CD4-positive, alpha-beta memory T cell (primary cell): Measurements from ENCODE around the gene PRKCQ. TPM values are rescaled to one million over a fixed set of nuclear protein-coding genes. Genes with fewer than 3 reads are reported as not detected.

ENCODE experiments used
- CTCF ChIA-PET: fragments of 350-600 bp; sonication (Branson Sonifier 250); formaldehyde crosslinking; loops from one replicate; lab custom pipeline; 2021; ENCODE audit warnings: inconsistent platforms; ENCODE audit not compliant: partially characterized antibody; lab: Charles Lee
- POLR2A ChIA-PET: fragments of 350-600 bp; sonication (Branson Sonifier 250); formaldehyde crosslinking; loops from one replicate; lab custom pipeline; 2021; ENCODE audit not compliant: partially characterized antibody; lab: Charles Lee
- DNase-seq, 5 donors: peaks; one replicate each; pipeline versions ENCODE4 v3.0.0 to v3.0.0-alpha.2; 2020 to 2022; ENCODE audit warnings: mixed read lengths in 1 of 5
- H3K27ac ChIP-seq: one replicate; pipeline ENCODE4 v1.7.0; 2013; ENCODE audit warnings: low read depth, low read length
- H3K27me3 ChIP-seq: 2 replicates; pipeline ENCODE4 v1.7.0; 2013; ENCODE audit warnings: mild to moderate bottlenecking, low read length, moderate library complexity; ENCODE audit not compliant: insufficient read depth
- H3K36me3 ChIP-seq: 2 replicates; pipeline ENCODE4 v1.7.0; 2013; ENCODE audit warnings: mild to moderate bottlenecking, low read length, moderate library complexity; ENCODE audit not compliant: insufficient read depth
- H3K4me1 ChIP-seq: 2 replicates; pipeline ENCODE4 v1.7.0; 2013; ENCODE audit warnings: mild to moderate bottlenecking, low read length, moderate library complexity; ENCODE audit not compliant: insufficient read depth
- H3K4me3 ChIP-seq, 2 donors: one replicate each; pipeline ENCODE4 v1.7.0; 2013; ENCODE audit warnings: low read length in 2 of 2, mild to moderate bottlenecking in 1 of 2
- H3K9me3 ChIP-seq, 2 donors: one replicate each; pipeline ENCODE4 v1.7.0; 2013; ENCODE audit warnings: low read length in 2 of 2, control low read depth in 1 of 2; ENCODE audit not compliant: control insufficient read depth in 1 of 2
- H3K27ac Mint-ChIP-seq, 7 donors: one replicate each; pipeline ENCODE4 v1.8.0; 2020 to 2021; ENCODE audit warnings: mixed read lengths in 7 of 7, mild to moderate bottlenecking in 6 of 7, inconsistent platforms in 3 of 7, moderate library complexity in 3 of 7
- H3K27me3 Mint-ChIP-seq, 2 donors: one replicate each; pipeline ENCODE4 v1.8.0; 2020 to 2021; ENCODE audit warnings: mixed read lengths in 2 of 2
- H3K36me3 Mint-ChIP-seq, 2 donors: one replicate each; pipeline ENCODE4 v1.8.0; 2020 to 2021; ENCODE audit warnings: mixed read lengths in 2 of 2, inconsistent platforms in 1 of 2, mild to moderate bottlenecking in 1 of 2
- H3K4me1 Mint-ChIP-seq, 4 donors: one replicate each; pipeline ENCODE4 v1.8.0; 2020 to 2021; ENCODE audit warnings: mixed read lengths in 4 of 4, mild to moderate bottlenecking in 1 of 4
- H3K4me3 Mint-ChIP-seq, 8 donors: one replicate each; pipeline ENCODE4 v1.8.0; 2020 to 2021; ENCODE audit warnings: mixed read lengths in 8 of 8, mild to moderate bottlenecking in 7 of 8, moderate library complexity in 6 of 8, inconsistent platforms in 3 of 8
- H3K9me3 Mint-ChIP-seq, 8 donors: one replicate each; pipeline ENCODE4 v1.8.0; 2020 to 2021; ENCODE audit warnings: mixed read lengths in 8 of 8, mild to moderate bottlenecking in 5 of 8, inconsistent platforms in 3 of 8, moderate library complexity in 1 of 8
- intact Hi-C: fragments of 100-400 bp; cut with micrococcal nuclease; formaldehyde crosslinking; loops from one replicate; pipeline ENCODE4 v1.15.1; 2023
- polyA plus RNA-seq, 2 donors: library from polyadenylated mRNA; unstranded; fragments of 300-500 nt; fragmentation: Illumina TruSeq; gene quantifications; one replicate each; pipeline ENCODE4 v1.2.3, GENCODE V29; 2021
- total RNA-seq, 2 experiments: library from RNA; stranded (reverse); gene quantifications; one replicate each; pipeline ENCODE4 v1.2.3, GENCODE V29; 2021

PRKCQ gene
- total and polyA plus RNA-seq, 4 experiments from 2014 or later = 45.0 to 77.1 (median 71.0) TPM

DNA sequence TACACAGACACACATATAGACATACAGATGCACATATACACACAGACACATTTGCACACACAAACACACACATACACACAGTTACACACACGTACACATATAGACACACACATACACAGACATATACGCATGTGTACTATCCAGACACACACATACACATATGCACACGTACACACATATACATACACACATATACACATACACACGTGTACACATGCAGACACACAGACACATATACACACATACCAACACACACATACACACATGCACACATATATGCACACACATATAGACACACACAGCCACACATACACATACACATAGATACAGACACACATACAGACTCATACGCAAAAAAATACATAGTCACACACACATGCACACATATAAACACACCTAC lies 193.1 kb downstream of the PRKCQ start:
- H3K27ac Mint-ChIP-seq = peak overlapping the region in 1 of 7 donors; percentile 20
- H3K4me1 Mint-ChIP-seq = peaks cover 7 to 10% (median 9%) of the 10 kb centered on the region in 4 donors
- no peak overlapping the region for H3K27ac ChIP-seq
- H3K9me3 Mint-ChIP-seq = peaks cover 7 to 35% (median 24%) of the 10 kb centered on the region in 8 donors
- no peak overlapping the region for H3K4me3 ChIP-seq
- H3K36me3 Mint-ChIP-seq = peaks cover 12 to 20% of the 10 kb centered on the region in 2 donors
- no peaks in the 10 kb centered on the region for H3K36me3 ChIP-seq
- no peaks in the 10 kb centered on the region for H3K27me3 Mint-ChIP-seq
- DNase-seq = no peak
- no peaks in the 10 kb centered on the region for H3K27me3 ChIP-seq
- intact Hi-C loops = no loop called here
- H3K4me1 ChIP-seq = peaks cover 8% of the 10 kb centered on the region
- ChIA-PET POLR2A (no interaction called here), CTCF (interaction anchor here (0.7 to 3.5 kb wide), 2 partner anchors 15 to 276 kb away, joined by 4 to 20 read pairs; no protein-coding TSS in a partner anchor)
- no peak overlapping the region for H3K4me3 Mint-ChIP-seq
- peaks cover 0 to 7% of the 10 kb centered on the region in 2 donors for H3K9me3 ChIP-seq

DNA sequence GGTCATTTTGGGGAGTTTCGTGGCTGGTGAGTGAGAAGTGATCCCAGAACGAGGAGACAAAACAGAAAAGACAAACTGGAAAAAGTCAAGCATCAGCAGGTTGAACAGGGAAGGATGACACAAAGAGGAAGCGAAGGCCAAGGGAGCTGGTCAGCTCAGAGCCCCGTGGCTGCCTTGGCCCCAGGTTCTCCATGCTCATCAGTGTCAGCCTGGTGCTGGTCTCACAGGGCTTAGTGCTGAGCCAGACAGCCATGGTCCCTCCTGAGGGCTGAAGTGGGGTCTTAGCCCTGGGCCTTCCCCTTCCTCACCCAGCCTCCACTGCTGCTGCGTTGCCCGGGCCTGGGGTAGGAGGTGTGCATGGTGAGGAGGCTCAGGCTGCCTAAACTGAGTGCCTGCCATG lies 193.7 kb downstream of the PRKCQ start:
- no peak overlapping the region for H3K27ac ChIP-seq
- no peaks in the 10 kb centered on the region for H3K27me3 ChIP-seq
- H3K9me3 ChIP-seq = peaks cover 0 to 7% of the 10 kb centered on the region in 2 donors
- no peak overlapping the region for H3K27ac Mint-ChIP-seq
- peaks cover 7 to 35% (median 25%) of the 10 kb centered on the region in 8 donors for H3K9me3 Mint-ChIP-seq
- no peaks in the 10 kb centered on the region for H3K27me3 Mint-ChIP-seq
- no peak for DNase-seq
- H3K4me1 Mint-ChIP-seq = peaks cover 11 to 17% (median 12%) of the 10 kb centered on the region in 4 donors
- intact Hi-C loops = no loop called here
- H3K4me3 Mint-ChIP-seq = no peak overlapping the region
- H3K36me3 ChIP-seq = no peaks in the 10 kb centered on the region
- peaks cover 13% of the 10 kb centered on the region for H3K4me1 ChIP-seq
- H3K36me3 Mint-ChIP-seq = peaks cover 9 to 19% of the 10 kb centered on the region in 2 donors
- no peak overlapping the region for H3K4me3 ChIP-seq
- ChIA-PET POLR2A (no interaction called here), CTCF (interaction anchor here (0.7 kb wide), 1 partner anchor 214 kb away, joined by 3 read pairs; no protein-coding TSS in a partner anchor)

DNA sequence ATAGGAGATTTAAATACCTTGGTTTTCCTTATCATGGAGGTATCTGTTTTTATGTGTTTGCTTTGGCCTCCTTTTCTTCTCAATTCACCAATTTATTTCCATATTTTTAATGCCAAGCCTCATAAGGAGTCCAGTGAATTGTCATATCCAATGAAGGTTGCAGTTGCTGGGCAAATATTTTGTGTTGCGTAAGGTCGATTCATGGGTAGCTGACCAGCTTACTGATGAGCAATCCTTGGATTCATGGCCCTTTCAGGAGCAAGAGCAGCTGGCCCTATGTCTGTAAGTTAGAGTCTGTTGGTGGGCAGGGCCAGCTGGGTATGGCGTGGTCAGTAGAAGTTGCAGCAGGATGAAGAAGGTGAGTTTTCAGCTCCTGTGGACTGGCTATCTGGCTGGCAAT lies 194.4 kb downstream of the PRKCQ start:
- Mint-ChIP-seq H3K4me3 (no peak overlapping the region), H3K27me3 (no peaks in the 10 kb centered on the region), H3K36me3 (peaks cover 11 to 19% of the 10 kb centered on the region in 2 donors), H3K27ac (no peak overlapping the region), H3K9me3 (peaks cover 7 to 36% (median 26%) of the 10 kb centered on the region in 8 donors), H3K4me1 (peaks cover 12 to 20% (median 14%) of the 10 kb centered on the region in 4 donors)
- DNase-seq = no peak
- ChIA-PET POLR2A (interaction anchor here (0.6 kb wide), 1 partner anchor 109 kb away, joined by 3 read pairs; no protein-coding TSS in a partner anchor), CTCF (interaction anchor here (0.7 to 1.2 kb wide), 2 partner anchors 11 to 214 kb away, joined by 3 read pairs; no protein-coding TSS in a partner anchor)
- Histone ChIP-seq H3K27ac (no peak overlapping the region), H3K4me3 (no peak overlapping the region), H3K9me3 (peaks cover 0 to 7% of the 10 kb centered on the region in 2 donors), H3K4me1 (peaks cover 13% of the 10 kb centered on the region), H3K36me3 (no peaks in the 10 kb centered on the region), H3K27me3 (no peaks in the 10 kb centered on the region)
- intact Hi-C loops = no loop called here

DNA sequence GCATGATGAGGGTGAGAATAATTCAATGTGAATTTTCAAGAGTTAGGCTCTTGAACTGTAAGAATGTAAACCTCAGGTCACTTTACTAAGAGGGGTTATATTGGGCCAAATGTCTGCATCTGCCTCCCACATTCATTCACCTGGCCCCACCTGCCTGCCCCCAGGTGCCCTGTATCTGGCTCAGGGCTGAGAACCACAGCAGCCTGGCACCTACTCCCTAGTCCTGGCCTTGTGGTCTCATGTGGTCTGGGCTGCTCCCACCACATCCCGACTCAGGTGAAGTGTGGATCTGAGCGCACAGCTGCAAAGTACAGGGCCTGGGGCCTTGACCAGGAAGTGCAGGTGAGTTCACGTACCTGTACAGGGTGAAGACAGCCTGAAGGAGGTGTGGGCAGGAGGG lies 195.2 kb downstream of the PRKCQ start:
- Histone ChIP-seq H3K27ac (no peak overlapping the region), H3K4me1 (peaks cover 13% of the 10 kb centered on the region), H3K9me3 (peaks cover 0 to 4% of the 10 kb centered on the region in 2 donors), H3K36me3 (no peaks in the 10 kb centered on the region), H3K27me3 (no peaks in the 10 kb centered on the region), H3K4me3 (no peak overlapping the region)
- ChIA-PET POLR2A (no interaction called here), CTCF (interaction anchor here (1.2 kb wide), 1 partner anchor 12 kb away, joined by 3 read pairs; no protein-coding TSS in a partner anchor)
- Mint-ChIP-seq H3K27me3 (no peaks in the 10 kb centered on the region), H3K4me1 (peaks cover 12 to 20% (median 14%) of the 10 kb centered on the region in 4 donors), H3K9me3 (peaks cover 7 to 33% (median 25%) of the 10 kb centered on the region in 8 donors), H3K36me3 (peaks cover 12 to 18% of the 10 kb centered on the region in 2 donors), H3K27ac (no peak overlapping the region), H3K4me3 (no peak overlapping the region)
- intact Hi-C loops = no loop called here
- DNase-seq = no peak

DNA sequence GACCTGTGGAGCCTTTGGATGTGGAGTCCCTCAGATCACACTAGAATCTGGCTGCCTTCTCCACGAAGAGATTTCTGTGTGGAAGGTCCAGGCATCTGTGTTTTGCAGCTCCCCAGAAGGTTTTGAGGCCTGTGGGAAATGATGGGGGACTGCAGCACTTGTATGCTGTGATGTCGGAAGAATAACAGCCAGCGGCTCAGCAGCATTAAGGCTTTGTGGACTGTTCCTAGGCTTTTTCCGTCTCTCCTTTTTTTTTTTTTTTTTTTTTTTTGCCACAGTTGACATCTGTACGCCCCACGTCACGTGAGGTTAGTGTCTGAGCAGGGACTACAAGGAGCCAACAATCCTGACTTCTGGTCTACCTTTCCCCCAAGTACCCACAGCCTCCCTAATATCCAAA lies 196.0 kb downstream of the PRKCQ start:
- Mint-ChIP-seq H3K27me3 (no peaks in the 10 kb centered on the region), H3K4me3 (no peak overlapping the region), H3K9me3 (peaks cover 6 to 33% (median 27%) of the 10 kb centered on the region in 8 donors), H3K36me3 (peaks cover 11 to 21% of the 10 kb centered on the region in 2 donors), H3K27ac (no peak overlapping the region), H3K4me1 (peaks cover 12 to 20% (median 14%) of the 10 kb centered on the region in 4 donors)
- ChIA-PET CTCF (interaction anchor here (0.8 kb wide), 1 partner anchor 14 kb away, joined by 3 read pairs; no protein-coding TSS in a partner anchor), POLR2A (no interaction called here)
- no peak for DNase-seq
- no peaks in the 10 kb centered on the region for H3K27me3 ChIP-seq
- no peak overlapping the region for H3K4me3 ChIP-seq
- intact Hi-C loops = no loop called here
- peaks cover 0 to 4% of the 10 kb centered on the region in 2 donors for H3K9me3 ChIP-seq
- no peaks in the 10 kb centered on the region for H3K36me3 ChIP-seq
- peaks cover 13% of the 10 kb centered on the region for H3K4me1 ChIP-seq
- H3K27ac ChIP-seq = no peak overlapping the region

DNA sequence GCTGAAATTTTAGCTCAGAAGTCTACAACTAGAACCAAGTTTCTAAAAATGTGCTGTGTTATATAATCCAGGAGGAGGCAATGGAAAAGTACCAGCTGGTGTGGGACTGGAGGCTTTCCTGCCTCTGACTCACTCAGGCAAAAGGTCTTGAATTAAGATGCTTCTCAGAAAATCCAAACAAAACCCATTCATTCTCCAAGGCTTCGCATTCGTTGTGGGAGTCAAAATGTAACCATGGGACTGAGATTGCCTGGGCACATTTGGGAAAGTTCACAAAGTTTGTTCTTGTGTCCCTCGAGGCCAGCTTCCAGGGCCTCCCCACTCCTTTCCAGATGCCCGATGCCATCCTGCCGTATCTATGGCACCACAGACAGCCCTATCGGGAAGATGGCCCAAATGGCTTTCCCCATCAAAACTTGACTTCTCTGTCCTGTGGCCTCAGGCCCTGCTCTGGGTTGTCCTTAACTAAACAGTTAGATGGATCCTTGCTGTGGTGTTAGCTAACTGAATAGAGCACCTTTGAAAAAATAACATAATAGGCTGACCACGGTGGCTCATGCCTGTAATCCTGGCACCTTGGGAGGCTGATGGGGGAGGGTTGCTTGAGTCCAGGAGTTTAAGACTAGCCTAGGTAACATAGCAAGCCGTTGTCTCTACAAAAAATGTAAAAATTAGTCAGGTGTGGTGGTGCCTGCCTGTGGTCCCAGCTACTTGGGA lies 196.8 kb downstream of the PRKCQ start:
- POLR2A ChIA-PET = interaction anchor here (0.8 to 2.1 kb wide), 6 partner anchors 18 to 220 kb away, joined by 3 to 21 read pairs (median 7); partner anchors contain the start of gene PFKFB3
- Histone ChIP-seq H3K4me1 (peaks cover 13% of the 10 kb centered on the region), H3K27me3 (no peaks in the 10 kb centered on the region), H3K4me3 (no peak overlapping the region), H3K27ac (no peak overlapping the region), H3K9me3 (no peaks in the 10 kb centered on the region), H3K36me3 (no peaks in the 10 kb centered on the region)
- Mint-ChIP-seq H3K36me3 (peaks cover 11 to 25% of the 10 kb centered on the region in 2 donors), H3K4me3 (peak overlapping the region in 1 of 8 donors; percentile 39), H3K4me1 (peaks cover 12 to 20% (median 14%) of the 10 kb centered on the region in 4 donors), H3K9me3 (peaks cover 2 to 34% (median 26%) of the 10 kb centered on the region in 8 donors), H3K27me3 (no peaks in the 10 kb centered on the region), H3K27ac (peak overlapping the region in 1 of 7 donors; percentile 61)
- DNase-seq = no peak
- intact Hi-C loops = no loop called here
- CTCF ChIA-PET = interaction anchor here (0.8 to 2.5 kb wide), 4 partner anchors 13 to 181 kb away, joined by 3 to 10 read pairs (median 6); partner anchors contain the start of gene PFKFB3

DNA sequence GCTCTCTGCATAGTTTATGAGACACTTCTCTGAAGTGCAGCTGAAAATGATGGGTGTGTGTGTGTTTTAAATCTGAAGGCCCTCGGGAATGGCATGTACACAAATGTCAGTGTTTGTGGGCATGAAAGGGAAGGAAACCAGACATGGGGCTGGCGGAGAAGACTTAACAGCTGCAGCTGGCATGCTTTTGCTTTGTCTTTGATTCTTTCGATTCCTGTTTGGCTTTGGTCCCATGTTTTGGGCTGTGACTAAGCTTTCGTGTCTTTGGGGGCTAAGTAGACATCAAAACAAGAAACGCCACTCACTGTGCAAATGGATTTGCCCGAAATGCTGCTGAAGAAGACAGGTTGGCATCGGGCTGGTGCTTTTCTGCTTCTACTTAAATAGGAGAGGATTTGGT lies 198.0 kb downstream of the PRKCQ start:
- peaks cover 12 to 20% (median 14%) of the 10 kb centered on the region in 4 donors for H3K4me1 Mint-ChIP-seq
- no peaks in the 10 kb centered on the region for H3K27me3 ChIP-seq
- peak overlapping the region; percentile 46 to 78 (median 66) for H3K4me3 Mint-ChIP-seq
- ChIA-PET POLR2A (interaction anchor here (0.8 to 2.1 kb wide), 8 partner anchors 19 to 406 kb away, joined by 3 to 21 read pairs (median 5); partner anchors contain the start of gene PFKFB3), CTCF (interaction anchor here (0.8 to 2.5 kb wide), 7 partner anchors 9 to 230 kb away, joined by 3 to 10 read pairs (median 3); partner anchors contain the start of gene PFKFB3)
- no peaks in the 10 kb centered on the region for H3K36me3 ChIP-seq
- peak in 4 of 5 donors; percentile 17 to 27 (median 20) for DNase-seq
- intact Hi-C loops = loop anchor here (1.0 kb wide), 1 partner anchor 34 kb away; no protein-coding TSS in a partner anchor
- peak overlapping the region in 3 of 7 donors; percentile 68 to 77 (median 69) for H3K27ac Mint-ChIP-seq
- no peaks in the 10 kb centered on the region for H3K9me3 ChIP-seq
- peaks cover 11 to 25% of the 10 kb centered on the region in 2 donors for H3K36me3 Mint-ChIP-seq
- no peak overlapping the region for H3K27ac ChIP-seq
- H3K27me3 Mint-ChIP-seq = no peaks in the 10 kb centered on the region
- H3K4me3 ChIP-seq = no peak overlapping the region
- H3K4me1 ChIP-seq = peaks cover 13% of the 10 kb centered on the region
- peaks cover 0 to 34% (median 27%) of the 10 kb centered on the region in 8 donors for H3K9me3 Mint-ChIP-seq
